ENCODE data around the gene RAPH1.

RAPH1 gene, protein sequence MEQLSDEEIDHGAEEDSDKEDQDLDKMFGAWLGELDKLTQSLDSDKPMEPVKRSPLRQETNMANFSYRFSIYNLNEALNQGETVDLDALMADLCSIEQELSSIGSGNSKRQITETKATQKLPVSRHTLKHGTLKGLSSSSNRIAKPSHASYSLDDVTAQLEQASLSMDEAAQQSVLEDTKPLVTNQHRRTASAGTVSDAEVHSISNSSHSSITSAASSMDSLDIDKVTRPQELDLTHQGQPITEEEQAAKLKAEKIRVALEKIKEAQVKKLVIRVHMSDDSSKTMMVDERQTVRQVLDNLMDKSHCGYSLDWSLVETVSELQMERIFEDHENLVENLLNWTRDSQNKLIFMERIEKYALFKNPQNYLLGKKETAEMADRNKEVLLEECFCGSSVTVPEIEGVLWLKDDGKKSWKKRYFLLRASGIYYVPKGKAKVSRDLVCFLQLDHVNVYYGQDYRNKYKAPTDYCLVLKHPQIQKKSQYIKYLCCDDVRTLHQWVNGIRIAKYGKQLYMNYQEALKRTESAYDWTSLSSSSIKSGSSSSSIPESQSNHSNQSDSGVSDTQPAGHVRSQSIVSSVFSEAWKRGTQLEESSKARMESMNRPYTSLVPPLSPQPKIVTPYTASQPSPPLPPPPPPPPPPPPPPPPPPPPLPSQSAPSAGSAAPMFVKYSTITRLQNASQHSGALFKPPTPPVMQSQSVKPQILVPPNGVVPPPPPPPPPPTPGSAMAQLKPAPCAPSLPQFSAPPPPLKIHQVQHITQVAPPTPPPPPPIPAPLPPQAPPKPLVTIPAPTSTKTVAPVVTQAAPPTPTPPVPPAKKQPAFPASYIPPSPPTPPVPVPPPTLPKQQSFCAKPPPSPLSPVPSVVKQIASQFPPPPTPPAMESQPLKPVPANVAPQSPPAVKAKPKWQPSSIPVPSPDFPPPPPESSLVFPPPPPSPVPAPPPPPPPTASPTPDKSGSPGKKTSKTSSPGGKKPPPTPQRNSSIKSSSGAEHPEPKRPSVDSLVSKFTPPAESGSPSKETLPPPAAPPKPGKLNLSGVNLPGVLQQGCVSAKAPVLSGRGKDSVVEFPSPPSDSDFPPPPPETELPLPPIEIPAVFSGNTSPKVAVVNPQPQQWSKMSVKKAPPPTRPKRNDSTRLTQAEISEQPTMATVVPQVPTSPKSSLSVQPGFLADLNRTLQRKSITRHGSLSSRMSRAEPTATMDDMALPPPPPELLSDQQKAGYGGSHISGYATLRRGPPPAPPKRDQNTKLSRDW

GRCh38 chr2:203535078-203535783 lies at the start of gene RAPH1:
TSS of gene RAPH1 (minus strand) at chr2:203535301. CDS start at chr2:203495353, 39,948 bp downstream.
- H3K27ac ChIP-seq: no peak within 1 kb of the TSS
- H3K27me3 ChIP-seq: peaks cover 54% of the 10 kb centered on the region
- H3K36me3 ChIP-seq: no peaks in the 10 kb centered on the region
- H3K4me1 ChIP-seq: peaks cover 22% of the 10 kb centered on the region
- peak within 1 kb of the TSS; percentile 10; the same call in 1 of the 2 replicates for H3K9ac ChIP-seq
- H3K9me3 ChIP-seq: peaks cover 22% of the 10 kb centered on the region
- peaks cover 24% of the 10 kb centered on the region for H4K20me1 ChIP-seq
- peak within 1 kb of the TSS; percentile 98 for H3K4me2 ChIP-seq
- peak within 1 kb of the TSS; percentile 68 for H3K4me3 ChIP-seq
- no peak for TF ChIP-seq Cebpa-rat (IDR thresholded peaks at IDR 0.05)

DNA sequence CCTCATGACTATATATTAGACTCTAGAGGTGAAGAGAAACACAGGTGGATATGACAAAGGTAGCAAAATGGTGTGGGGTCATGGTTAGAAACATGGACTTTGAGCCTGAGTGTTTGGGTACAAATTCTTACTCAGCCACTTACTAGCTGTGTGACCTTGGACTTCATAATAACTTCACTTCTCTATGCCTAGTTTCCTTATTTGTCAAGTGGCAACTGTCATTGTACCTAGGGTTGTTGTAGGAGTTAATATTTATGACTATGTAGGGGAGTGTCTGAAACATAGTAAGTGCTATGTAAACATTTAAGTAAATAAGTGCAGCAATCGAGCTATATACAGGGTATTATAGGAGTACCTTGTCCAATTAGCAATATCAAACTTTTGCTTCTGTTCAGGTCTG lies 49.7 kb upstream of the RAPH1 start:
- no peak for TF ChIP-seq Cebpa-rat (IDR thresholded peaks at IDR 0.05)
- Histone ChIP-seq H3K4me2 (no peak overlapping the region), H4K20me1 (no peaks in the 10 kb centered on the region), H3K36me3 (no peaks in the 10 kb centered on the region), H3K27me3 (no peaks in the 10 kb centered on the region), H3K9ac (no peak overlapping the region), H3K27ac (no peak overlapping the region), H3K9me3 (no peaks in the 10 kb centered on the region), H3K4me1 (peaks cover 16% of the 10 kb centered on the region), H3K4me3 (no peak overlapping the region)

GRCh38 chr2:203583701-203584100 lies 48.6 kb upstream of the RAPH1 start:
- Histone ChIP-seq H3K27ac (no peak overlapping the region), H3K9ac (no peak overlapping the region)

DNA sequence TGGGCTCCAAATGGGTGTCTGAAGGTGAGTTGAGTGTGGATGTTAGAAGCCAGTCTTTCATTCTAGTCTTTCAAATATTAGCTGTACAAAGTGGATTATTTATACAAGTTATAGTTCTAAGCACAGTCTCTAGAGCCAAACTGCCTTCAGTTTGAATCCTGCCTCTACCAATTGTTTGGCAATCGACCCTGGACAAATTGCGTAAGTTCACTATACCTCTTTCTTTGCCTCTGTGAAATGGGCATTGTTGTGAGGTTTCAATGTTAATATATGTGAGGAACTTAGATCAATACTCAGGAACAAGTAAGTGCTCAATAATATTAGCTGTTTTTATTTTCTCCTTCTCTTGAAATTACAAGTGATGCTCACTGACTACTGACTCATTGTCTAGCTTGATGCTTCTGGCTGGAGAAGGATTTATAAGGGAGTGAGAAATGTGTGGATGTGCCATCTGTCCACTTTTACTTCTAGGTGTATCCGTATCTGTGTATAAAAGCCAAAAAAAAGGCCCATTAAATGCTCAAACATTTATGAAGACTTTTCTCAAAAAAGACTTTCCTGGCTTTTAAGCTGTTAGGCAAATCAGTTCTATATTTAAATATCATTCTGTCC lies 48.1 kb upstream of the RAPH1 start:
- no peak overlapping the region for H3K27ac ChIP-seq
- H3K36me3 ChIP-seq: no peaks in the 10 kb centered on the region
- H3K9ac ChIP-seq: no peak overlapping the region

More at GRCh38 chr2:203583701-203584100, 48.6 kb upstream of the RAPH1 start:
- TF ChIP-seq Cebpa-rat (IDR thresholded peaks at IDR 0.05): no peak
- Histone ChIP-seq H3K4me2 (peak overlapping the region; percentile 16; the same call in 1 of the 2 replicates), H3K9me3 (no peaks in the 10 kb centered on the region), H3K4me3 (no peak overlapping the region), H3K27me3 (no peaks in the 10 kb centered on the region), H3K36me3 (no peaks in the 10 kb centered on the region), H3K4me1 (peaks cover 27% of the 10 kb centered on the region), H4K20me1 (no peaks in the 10 kb centered on the region)

DNA sequence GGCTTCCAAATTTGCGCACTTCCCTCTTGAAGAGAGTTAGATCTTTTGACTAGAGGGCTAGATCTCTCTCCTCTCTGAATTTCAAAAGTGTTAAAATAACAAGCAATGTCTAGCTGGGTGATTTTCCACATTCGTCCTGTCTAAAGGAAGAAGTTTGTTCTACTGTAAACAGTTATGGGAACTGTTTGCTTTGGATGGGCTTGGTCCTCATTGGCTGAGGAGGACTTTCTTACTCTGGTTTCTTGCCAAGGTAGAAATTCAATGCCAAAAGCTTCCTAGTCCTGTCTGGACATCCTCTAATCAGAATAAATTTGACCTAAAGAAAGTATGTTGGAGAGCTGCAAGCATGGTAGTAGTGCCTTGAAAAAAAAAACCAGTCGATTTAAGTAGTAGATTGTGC lies 47.4 kb upstream of the RAPH1 start:
- H3K4me2 ChIP-seq: no peak overlapping the region
- no peaks in the 10 kb centered on the region for H3K9me3 ChIP-seq
- no peak overlapping the region for H3K27ac ChIP-seq
- TF ChIP-seq Cebpa-rat (IDR thresholded peaks at IDR 0.05): no peak
- no peaks in the 10 kb centered on the region for H3K27me3 ChIP-seq
- no peak overlapping the region for H3K4me3 ChIP-seq
- H3K9ac ChIP-seq: no peak overlapping the region
- no peaks in the 10 kb centered on the region for H3K36me3 ChIP-seq
- no peaks in the 10 kb centered on the region for H4K20me1 ChIP-seq
- peaks cover 33% of the 10 kb centered on the region for H3K4me1 ChIP-seq

More for the DNA sequence above, 48.1 kb upstream of the RAPH1 start:
- H3K4me3 ChIP-seq: no peak overlapping the region
- TF ChIP-seq Cebpa-rat (IDR thresholded peaks at IDR 0.05): no peak; the same call in 1 of the 2 replicates
- no peaks in the 10 kb centered on the region for H3K27me3 ChIP-seq
- no peaks in the 10 kb centered on the region for H4K20me1 ChIP-seq
- peak overlapping the region; percentile 16; the same call in 1 of the 2 replicates for H3K4me2 ChIP-seq
- no peaks in the 10 kb centered on the region for H3K9me3 ChIP-seq
- H3K4me1 ChIP-seq: peaks cover 32% of the 10 kb centered on the region

- H3K27ac ChIP-seq: no peak overlapping the region
- no peak for TF ChIP-seq Cebpa-rat (IDR thresholded peaks at IDR 0.05)
These were observed 45.7 kb upstream of the RAPH1 start for GRCh38 chr2:203580844-203581243.

DNA sequence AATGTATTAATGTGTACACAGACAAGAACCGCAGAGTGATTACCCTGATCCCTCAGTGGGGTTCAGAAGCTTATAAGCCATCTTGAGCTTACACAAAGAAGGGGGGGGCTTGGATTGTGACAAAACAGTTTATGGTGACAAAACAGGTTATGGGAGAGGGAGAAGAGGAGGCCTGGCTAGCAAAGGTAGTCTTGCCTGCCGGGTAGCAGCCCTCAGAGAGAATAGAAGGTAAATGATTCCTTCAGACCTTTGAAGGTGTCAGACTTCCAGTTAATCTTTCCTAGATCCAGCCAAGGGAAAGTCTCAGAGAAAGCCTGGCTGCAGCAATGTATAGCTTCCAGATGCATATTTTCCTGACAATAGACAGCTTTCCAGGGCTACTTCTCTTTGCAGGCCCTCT lies 44.6 kb upstream of the RAPH1 start:
- 0 out of 2 replicates have a peak, but pooled peaks cover 5% of the 10 kb centered on the region for H3K9me3 ChIP-seq
- no peak overlapping the region for H3K4me3 ChIP-seq
- H3K4me1 ChIP-seq: peaks cover 49% of the 10 kb centered on the region
- H4K20me1 ChIP-seq: no peaks in the 10 kb centered on the region
- no peak for TF ChIP-seq Cebpa-rat (IDR thresholded peaks at IDR 0.05)
- no peaks in the 10 kb centered on the region for H3K27me3 ChIP-seq
- H3K4me2 ChIP-seq: peak overlapping the region; percentile 54
- H3K27ac ChIP-seq: no peak overlapping the region
- H3K9ac ChIP-seq: no peak overlapping the region
- no peaks in the 10 kb centered on the region for H3K36me3 ChIP-seq

More at GRCh38 chr2:203580844-203581243, 45.7 kb upstream of the RAPH1 start:
- no peaks in the 10 kb centered on the region for H4K20me1 ChIP-seq
- H3K4me1 ChIP-seq: peaks cover 38% of the 10 kb centered on the region
- H3K9me3 ChIP-seq: 0 out of 2 replicates have a peak, but pooled peaks cover 5% of the 10 kb centered on the region
- no peaks in the 10 kb centered on the region for H3K36me3 ChIP-seq
- H3K4me3 ChIP-seq: no peak overlapping the region
- H3K9ac ChIP-seq: no peak overlapping the region
- no peak overlapping the region for H3K4me2 ChIP-seq
- no peaks in the 10 kb centered on the region for H3K27me3 ChIP-seq

DNA sequence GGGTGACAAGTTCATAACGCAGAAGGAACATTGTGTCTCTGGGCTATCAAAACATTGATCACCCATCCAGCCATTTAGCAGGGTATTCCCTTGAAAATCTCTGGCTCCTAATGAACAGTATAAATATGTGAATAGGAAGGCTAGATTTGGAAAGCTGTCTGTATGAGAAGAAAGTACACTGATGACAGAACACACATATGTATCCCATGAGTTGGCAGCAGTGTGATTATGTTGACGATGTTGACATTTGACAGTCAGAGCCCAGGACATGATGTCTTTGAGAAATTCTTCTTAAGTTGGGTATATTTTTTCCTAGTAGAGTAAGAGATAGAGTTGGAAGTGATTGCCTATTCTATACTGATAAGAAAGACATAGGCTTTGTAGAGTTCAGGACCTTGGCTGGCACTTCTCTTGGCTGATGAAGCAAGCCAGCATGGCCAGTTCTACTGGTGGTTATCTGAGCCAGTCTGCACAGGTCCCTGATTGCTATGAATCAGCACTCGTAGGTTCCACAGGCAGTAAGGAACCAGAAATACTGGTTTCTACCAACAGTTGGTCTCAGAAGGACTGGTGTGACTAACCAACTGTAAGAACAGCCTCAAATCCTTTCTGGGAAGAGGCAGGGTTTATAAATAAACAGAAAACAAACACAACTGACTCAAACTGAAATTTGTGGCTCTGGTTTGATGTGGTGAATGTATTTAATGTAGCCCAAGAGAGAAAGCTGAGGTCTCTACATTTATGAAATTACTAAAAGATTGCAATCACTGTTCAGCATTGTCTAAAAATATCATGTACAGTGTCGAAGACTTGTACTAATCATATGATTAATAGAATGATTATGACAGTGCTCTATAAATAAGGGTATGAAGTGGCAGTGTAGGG lies 43.9 kb upstream of the RAPH1 start:
- TF ChIP-seq Cebpa-rat (IDR thresholded peaks at IDR 0.05): no peak
- Histone ChIP-seq H3K9ac (no peak overlapping the region), H3K4me3 (no peak overlapping the region), H3K36me3 (no peaks in the 10 kb centered on the region), H3K4me2 (peak overlapping the region; percentile 54), H3K9me3 (0 out of 2 replicates have a peak, but pooled peaks cover 5% of the 10 kb centered on the region), H3K4me1 (peaks cover 50% of the 10 kb centered on the region), H3K27me3 (no peaks in the 10 kb centered on the region), H3K27ac (no peak overlapping the region), H4K20me1 (no peaks in the 10 kb centered on the region)

Measured in BLaER1 (cell line).